Effector memory CD4-positive, alpha-beta T cell (primary cell): ENCODE results near the gene ZNF580.

Experiments used
- DNase-seq, 3 donors: peaks; one replicate each; pipeline ENCODE4 v3.0.0-alpha.2; 2020
- H3K27ac ChIP-seq: 2 replicates; pipeline ENCODE4 v1.7.0; 2013; ENCODE audit warnings: mild to moderate bottlenecking, low read length, moderate library complexity; ENCODE audit not compliant: insufficient read depth, poor library complexity, severe bottlenecking
- H3K27me3 ChIP-seq: replicated peaks from 2 replicates; pipeline ENCODE4 v1.7.0; 2013; ENCODE audit warnings: mild to moderate bottlenecking, low read length; ENCODE audit not compliant: insufficient read depth, control insufficient read depth, poor library complexity, severe bottlenecking
- H3K36me3 ChIP-seq: 2 replicates; pipeline ENCODE4 v1.7.0; 2013; ENCODE audit warnings: mild to moderate bottlenecking, low read length, moderate library complexity; ENCODE audit not compliant: control insufficient read depth, insufficient read depth
- H3K4me1 ChIP-seq: 2 replicates; pipeline ENCODE4 v1.7.0; 2013; ENCODE audit warnings: low read length, mild to moderate bottlenecking; ENCODE audit not compliant: control insufficient read depth, insufficient read depth, poor library complexity, severe bottlenecking
- H3K4me3 ChIP-seq: 2 replicates; pipeline ENCODE4 v1.7.0; 2013; ENCODE audit warnings: low read length, low read depth, mild to moderate bottlenecking; ENCODE audit not compliant: insufficient read depth, poor library complexity, severe bottlenecking
- H3K9me3 ChIP-seq: 2 replicates; pipeline ENCODE4 v1.7.0; 2013; ENCODE audit warnings: mild to moderate bottlenecking, low read length, moderate library complexity; ENCODE audit not compliant: control insufficient read depth
- total RNA-seq, 3 donors: gene quantifications; one replicate each; lab custom pipeline; 2026; lab: John Stamatoyannopoulos, UW

Gene ZNF580
- total RNA-seq: 11.8 to 20.5 (median 13.2) reads per million in 3 donors

GRCh38 chr19:55640577-55641425 lies at the start of gene ZNF580:
ZNF580 (plus strand) TSS chr19:55641002; CDS start chr19:55642509, 1,507 bp downstream.
- Histone ChIP-seq H3K9me3 (no peaks in the 10 kb centered on the region), H3K4me1 (peaks cover 52% of the 10 kb centered on the region), H3K4me3 (peak within 1 kb of the TSS; percentile 76), H3K27ac (peak within 1 kb of the TSS; percentile 84), H3K27me3 (no peaks in the 10 kb centered on the region), H3K36me3 (peaks cover 9% of the 10 kb centered on the region)
- DNase-seq: no peak

GRCh38 chr19:55591555-55591954 lies 49.2 kb upstream of the ZNF580 start:
- no peaks in the 10 kb centered on the region for H3K9me3 ChIP-seq
- H3K36me3 ChIP-seq: peaks cover 10% of the 10 kb centered on the region
- no peak for DNase-seq
- H3K4me1 ChIP-seq: peaks cover 9% of the 10 kb centered on the region
- no peak overlapping the region for H3K4me3 ChIP-seq
- no peak overlapping the region for H3K27ac ChIP-seq
- H3K27me3 ChIP-seq: no peaks in the 10 kb centered on the region

- Histone ChIP-seq H3K27me3 (no peaks in the 10 kb centered on the region), H3K4me1 (peaks cover 3% of the 10 kb centered on the region), H3K36me3 (peaks cover 10% of the 10 kb centered on the region), H3K27ac (no peak overlapping the region), H3K9me3 (no peaks in the 10 kb centered on the region), H3K4me3 (no peak overlapping the region)
- no peak for DNase-seq
These were observed 48.3 kb upstream of the ZNF580 start for GRCh38 chr19:55592391-55593090.

GRCh38 chr19:55593096-55593772 lies 47.6 kb upstream of the ZNF580 start:
- Histone ChIP-seq H3K36me3 (peaks cover 10% of the 10 kb centered on the region), H3K27ac (no peak overlapping the region), H3K9me3 (no peaks in the 10 kb centered on the region), H3K27me3 (no peaks in the 10 kb centered on the region), H3K4me1 (no peaks in the 10 kb centered on the region), H3K4me3 (no peak overlapping the region)
- DNase-seq: no peak

GRCh38 chr19:55594996-55595545 lies 45.7 kb upstream of the ZNF580 start:
- Histone ChIP-seq H3K36me3 (peaks cover 10% of the 10 kb centered on the region), H3K27ac (no peak overlapping the region)
- DNase-seq: no peak

GRCh38 chr19:55596304-55596703 lies 44.5 kb upstream of the ZNF580 start:
- H3K9me3 ChIP-seq: no peaks in the 10 kb centered on the region
- DNase-seq: no peak
- H3K36me3 ChIP-seq: peaks cover 10% of the 10 kb centered on the region
- no peaks in the 10 kb centered on the region for H3K27me3 ChIP-seq
- H3K27ac ChIP-seq: no peak overlapping the region
- H3K4me3 ChIP-seq: no peak overlapping the region
- H3K4me1 ChIP-seq: peaks cover 7% of the 10 kb centered on the region

More at GRCh38 chr19:55594996-55595545, 45.7 kb upstream of the ZNF580 start:
- Histone ChIP-seq H3K27me3 (no peaks in the 10 kb centered on the region), H3K4me1 (no peaks in the 10 kb centered on the region), H3K9me3 (no peaks in the 10 kb centered on the region), H3K4me3 (no peak overlapping the region)

GRCh38 chr19:55597501-55597921 lies 43.3 kb upstream of the ZNF580 start:
- H3K4me1 ChIP-seq: peaks cover 7% of the 10 kb centered on the region
- H3K36me3 ChIP-seq: peaks cover 10% of the 10 kb centered on the region
- H3K27me3 ChIP-seq: no peaks in the 10 kb centered on the region
- no peak for DNase-seq
- H3K27ac ChIP-seq: no peak overlapping the region
- H3K9me3 ChIP-seq: no peaks in the 10 kb centered on the region
- H3K4me3 ChIP-seq: no peak overlapping the region

- no peak overlapping the region for H3K27ac ChIP-seq
- peaks cover 7% of the 10 kb centered on the region for H3K4me1 ChIP-seq
- peaks cover 10% of the 10 kb centered on the region for H3K36me3 ChIP-seq
These were observed 42.8 kb upstream of the ZNF580 start for GRCh38 chr19:55598034-55598433.

GRCh38 chr19:55598719-55599467 lies 41.9 kb upstream of the ZNF580 start:
- Histone ChIP-seq H3K36me3 (peaks cover 10% of the 10 kb centered on the region), H3K9me3 (no peaks in the 10 kb centered on the region), H3K4me1 (peaks cover 7% of the 10 kb centered on the region), H3K27ac (peak overlapping the region; percentile 92), H3K27me3 (no peaks in the 10 kb centered on the region), H3K4me3 (peak overlapping the region; percentile 72)
- peak; percentile 87 to 91 (median 89) for DNase-seq

More at GRCh38 chr19:55598034-55598433, 42.8 kb upstream of the ZNF580 start:
- Histone ChIP-seq H3K27me3 (no peaks in the 10 kb centered on the region), H3K4me3 (no peak overlapping the region), H3K9me3 (no peaks in the 10 kb centered on the region)
- DNase-seq: no peak
